GM08714 (cell line): Measurements from ENCODE around the gene STK4.

Experiments used
- H3K4me3 ChIP-seq: fragments of 200-500 bp; sonication (Bioruptor generic); 2 replicates; pipeline ENCODE4 v1.5.1; 2014; ENCODE audit warnings: mild to moderate bottlenecking, low read length, inconsistent platforms
- ZNF274 ChIP-seq: IDR thresholded peaks from 2 replicates; pipeline ENCODE4 v1.6.1; 2012; ENCODE audit warnings: mild to moderate bottlenecking, low read depth, low read length

Gene STK4

GRCh38 chr20:45041464-45042337, 75.4 kb downstream of the STK4 start:
- no peak for TF ChIP-seq ZNF274
- no peak overlapping the region for H3K4me3 ChIP-seq

- no peak overlapping the region for H3K4me3 ChIP-seq
- TF ChIP-seq ZNF274 = no peak
Observed at GRCh38 chr20:45042978-45043377, 76.7 kb downstream of the STK4 start.

- no peak for TF ChIP-seq ZNF274
- H3K4me3 ChIP-seq = no peak overlapping the region
Observed at GRCh38 chr20:45044084-45044573, 77.8 kb downstream of the STK4 start.

- no peak for TF ChIP-seq ZNF274
- H3K4me3 ChIP-seq = no peak overlapping the region
Observed at GRCh38 chr20:45044601-45045000, 78.3 kb downstream of the STK4 start.

GRCh38 chr20:45047581-45048119, 81.3 kb downstream of the STK4 start:
- TF ChIP-seq ZNF274 = no peak
- H3K4me3 ChIP-seq = no peak overlapping the region

- H3K4me3 ChIP-seq = no peak overlapping the region
- TF ChIP-seq ZNF274 = no peak
Observed at GRCh38 chr20:45049438-45049837, 83.1 kb downstream of the STK4 start.

- H3K4me3 ChIP-seq = no peak overlapping the region
- no peak for TF ChIP-seq ZNF274
Observed at GRCh38 chr20:45049904-45050471, 83.7 kb downstream of the STK4 start.

GRCh38 chr20:45051204-45052060, 85.1 kb downstream of the STK4 start:
- no peak for TF ChIP-seq ZNF274
- no peak overlapping the region for H3K4me3 ChIP-seq

GRCh38 chr20:45052698-45053429, 86.6 kb downstream of the STK4 start:
- no peak for TF ChIP-seq ZNF274
- H3K4me3 ChIP-seq = no peak overlapping the region

- no peak for TF ChIP-seq ZNF274
- no peak overlapping the region for H3K4me3 ChIP-seq
Observed at GRCh38 chr20:45053430-45054351, 87.4 kb downstream of the STK4 start.

- H3K4me3 ChIP-seq = no peak overlapping the region
- no peak for TF ChIP-seq ZNF274
Observed at GRCh38 chr20:45055056-45055455, 88.7 kb downstream of the STK4 start.

GRCh38 chr20:45056473-45057173, 90.3 kb downstream of the STK4 start:
- H3K4me3 ChIP-seq = no peak overlapping the region
- TF ChIP-seq ZNF274 = no peak
